PC-3 (cell line): Measurements from ENCODE around the gene PACSIN2. TPM values are rescaled to one million over a fixed set of nuclear protein-coding genes. Genes with fewer than 3 reads are reported as not detected.

Experiments used
- ATAC-seq: fragments of 200-7000 bp; cut with Tn5 transposase; 2 replicates; pipeline ENCODE4 v1.9.1; 2020; ENCODE audit warnings: mild to moderate bottlenecking, moderate library complexity
- BruUV-seq: library from RNA; stranded (reverse); fragments of 400-500 nt; replicated peaks from 2 replicates; lab custom pipeline; 2021; lab: Mats Ljungman, UMichigan
- CTCF ChIA-PET: fragments of 300-600 bp; sonication (Branson Sonifier 250); formaldehyde crosslinking; loops from one replicate; lab custom pipeline; 2022; ENCODE audit warnings: antibody characterized with exemption; lab: Charles Lee
- POLR2A ChIA-PET: fragments of 300-600 bp; sonication (Branson Sonifier 250); formaldehyde crosslinking; loops from one replicate; lab custom pipeline; 2022; ENCODE audit warnings: antibody characterized with exemption; ENCODE audit not compliant: unreplicated experiment; lab: Charles Lee
- DNase-seq: peaks from one replicate; pipeline ENCODE4 v3.0.0-alpha.2; 2015
- H2AFZ ChIP-seq: fragments of 300-600 bp; sonication (generic); 2 replicates; pipeline ENCODE4 v1.6.0; 2016; ENCODE audit warnings: antibody characterized with exemption, low read length
- H3F3A ChIP-seq: fragments of 300-600 bp; sonication (generic); one replicate; pipeline ENCODE4 v1.6.0; 2017; ENCODE audit warnings: antibody characterized with exemption, low read length, control low read depth, mild to moderate bottlenecking; ENCODE audit not compliant: unreplicated experiment
- H3K27ac ChIP-seq: fragments of 300-600 bp; sonication (generic); 2 replicates; pipeline ENCODE4 v1.5.1; 2016; ENCODE audit warnings: mild to moderate bottlenecking, low read length
- H3K27me3 ChIP-seq: fragments of 300-600 bp; sonication (generic); 2 replicates; pipeline ENCODE4 v1.6.1; 2016; ENCODE audit warnings: low read length, mixed read lengths
- H3K36me3 ChIP-seq: fragments of 300-600 bp; sonication (generic); 2 replicates; pipeline ENCODE4 v1.6.1; 2016; ENCODE audit warnings: low read depth, mixed run types, low read length, mixed read lengths
- H3K4me1 ChIP-seq: fragments of 300-600 bp; sonication (generic); 2 replicates; pipeline ENCODE4 v1.5.1; 2016; ENCODE audit warnings: low read length; ENCODE audit not compliant: insufficient read depth
- H3K4me2 ChIP-seq: fragments of 300-600 bp; sonication (generic); 2 replicates; pipeline ENCODE4 v1.6.0; 2016; ENCODE audit warnings: low read length
- H3K4me3 ChIP-seq: fragments of 300-600 bp; sonication (generic); 2 replicates; pipeline ENCODE4 v1.5.1; 2016; ENCODE audit warnings: mild to moderate bottlenecking, low read length, mixed read lengths
- H3K79me2 ChIP-seq: fragments of 300-600 bp; sonication (generic); 2 replicates; pipeline ENCODE4 v1.6.1; 2017; ENCODE audit warnings: low read length, mixed read lengths
- H3K9ac ChIP-seq: fragments of 300-600 bp; sonication (generic); 2 replicates; pipeline ENCODE4 v1.6.0; 2016; ENCODE audit warnings: mild to moderate bottlenecking, low read length
- H3K9me2 ChIP-seq: fragments of 300-600 bp; sonication (generic); replicated peaks from 2 replicates; pipeline ENCODE4 v1.6.1; 2016; ENCODE audit warnings: mixed run types, low read length, mixed read lengths
- H3K9me3 ChIP-seq: fragments of 300-600 bp; sonication (generic); 2 replicates; pipeline ENCODE4 v1.6.1; 2016; ENCODE audit warnings: low read length, mixed read lengths
- H4K20me1 ChIP-seq: fragments of 300-600 bp; sonication (generic); 2 replicates; pipeline ENCODE4 v1.6.1; 2016; ENCODE audit warnings: low read length, mixed read lengths
- EZH2 ChIP-seq: fragments of 300-600 bp; sonication (generic); IDR thresholded peaks from one replicate; pipeline ENCODE4 v1.6.1; 2017; ENCODE audit warnings: antibody characterized with exemption, mild to moderate bottlenecking, low read length; ENCODE audit not compliant: unreplicated experiment
- EZH2phosphoT487 ChIP-seq: fragments of 300-600 bp; sonication (generic); IDR thresholded peaks from 2 replicates; pipeline ENCODE4 v1.6.1; 2018; ENCODE audit warnings: mild to moderate bottlenecking, antibody characterized with exemption, low read length, borderline replicate concordance
- intact Hi-C: fragments of 100-400 bp; cut with micrococcal nuclease; formaldehyde crosslinking; loops from 2 replicates; pipeline ENCODE4 v1.9.0; 2023
- total RNA-seq: library from RNA; depleted of rRNA; stranded (reverse); fragments of >200 nt; gene quantifications from 2 replicates; pipeline ENCODE4 v1.2.3, GENCODE V29; 2014
- TF ChIP-seq, protein P1 (sequence below): fragments of 300-600 bp; sonication (generic); conservative IDR thresholded peaks from 2 replicates; pipeline ENCODE4 v1.5.1; 2017; ENCODE audit warnings: antibody characterized with exemption, low read depth, mild to moderate bottlenecking, low read length

Gene PACSIN2
- total RNA-seq, 1 experiment from 2014 or later: 25.7 TPM

DNA sequence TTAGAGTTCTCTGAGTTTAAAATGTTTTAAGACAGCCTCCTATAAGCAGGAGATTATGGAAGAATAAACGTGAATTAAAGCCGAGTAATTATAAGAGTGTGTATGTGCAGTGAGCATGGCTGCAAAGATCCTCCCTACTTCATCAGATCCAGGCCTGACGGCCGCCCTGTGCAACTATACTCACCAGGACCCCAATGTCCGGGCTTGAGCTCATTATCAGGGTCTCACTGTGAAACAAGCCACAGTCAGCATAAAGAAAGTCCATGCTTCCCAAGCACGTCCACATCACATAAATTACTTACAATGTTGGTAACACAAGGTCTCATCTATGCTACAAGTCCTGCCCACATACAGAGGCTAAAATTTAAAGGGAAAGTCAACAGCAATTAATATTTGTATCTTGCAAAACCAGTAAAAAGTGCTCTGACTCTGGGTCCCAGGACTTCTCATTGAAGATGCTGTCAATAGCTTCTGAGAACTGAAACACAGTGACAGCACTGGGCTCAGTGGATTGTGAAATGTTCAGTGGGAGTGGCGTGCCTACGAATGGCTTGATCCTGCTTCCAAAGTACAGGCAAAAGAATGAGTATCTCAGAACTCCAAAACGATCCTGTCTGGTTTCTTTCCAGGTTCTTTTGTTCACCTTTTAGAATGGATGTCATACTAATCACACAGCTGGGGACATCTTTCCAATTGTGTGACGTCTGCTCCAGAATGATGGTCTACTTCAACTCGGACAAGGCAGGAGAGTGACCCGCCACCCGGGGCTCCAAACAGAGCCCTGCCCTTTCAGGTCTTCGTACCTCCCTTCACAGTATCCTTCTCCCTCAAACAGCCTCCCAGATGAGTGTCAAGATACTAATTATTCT lies 85.7 kb downstream of the PACSIN2 start:
- intact Hi-C loops: no loop called here
- H3K9me2 ChIP-seq: no peaks in the 10 kb centered on the region
- 0 out of 2 replicates have a peak, but pooled peaks cover 7% of the 10 kb centered on the region for H4K20me1 ChIP-seq
- no peaks in the 10 kb centered on the region for H3K36me3 ChIP-seq
- ChIA-PET POLR2A (no interaction called here), CTCF (no interaction called here)
- H3K27me3 ChIP-seq: no peaks in the 10 kb centered on the region
- TF ChIP-seq EZH2 (no peak), EZH2phosphoT487 (no peak)
- TF ChIP-seq, protein P1, sequence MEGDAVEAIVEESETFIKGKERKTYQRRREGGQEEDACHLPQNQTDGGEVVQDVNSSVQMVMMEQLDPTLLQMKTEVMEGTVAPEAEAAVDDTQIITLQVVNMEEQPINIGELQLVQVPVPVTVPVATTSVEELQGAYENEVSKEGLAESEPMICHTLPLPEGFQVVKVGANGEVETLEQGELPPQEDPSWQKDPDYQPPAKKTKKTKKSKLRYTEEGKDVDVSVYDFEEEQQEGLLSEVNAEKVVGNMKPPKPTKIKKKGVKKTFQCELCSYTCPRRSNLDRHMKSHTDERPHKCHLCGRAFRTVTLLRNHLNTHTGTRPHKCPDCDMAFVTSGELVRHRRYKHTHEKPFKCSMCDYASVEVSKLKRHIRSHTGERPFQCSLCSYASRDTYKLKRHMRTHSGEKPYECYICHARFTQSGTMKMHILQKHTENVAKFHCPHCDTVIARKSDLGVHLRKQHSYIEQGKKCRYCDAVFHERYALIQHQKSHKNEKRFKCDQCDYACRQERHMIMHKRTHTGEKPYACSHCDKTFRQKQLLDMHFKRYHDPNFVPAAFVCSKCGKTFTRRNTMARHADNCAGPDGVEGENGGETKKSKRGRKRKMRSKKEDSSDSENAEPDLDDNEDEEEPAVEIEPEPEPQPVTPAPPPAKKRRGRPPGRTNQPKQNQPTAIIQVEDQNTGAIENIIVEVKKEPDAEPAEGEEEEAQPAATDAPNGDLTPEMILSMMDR: no peak
- H3K27ac ChIP-seq: no peak overlapping the region
- peaks cover 39% of the 10 kb centered on the region for H3K4me1 ChIP-seq
- ATAC-seq (no peak), DNase-seq (no peak)
- H3K4me3 ChIP-seq: no peak overlapping the region
- H3K4me2 ChIP-seq: no peak overlapping the region
- no TSS peak for BruUV-seq
- H2AFZ ChIP-seq: no peak overlapping the region
- no peak overlapping the region for H3K9ac ChIP-seq
- no peaks in the 10 kb centered on the region for H3K9me3 ChIP-seq
- H3K79me2 ChIP-seq: peaks cover 68% of the 10 kb centered on the region
- no peaks in the 10 kb centered on the region for H3F3A ChIP-seq

DNA sequence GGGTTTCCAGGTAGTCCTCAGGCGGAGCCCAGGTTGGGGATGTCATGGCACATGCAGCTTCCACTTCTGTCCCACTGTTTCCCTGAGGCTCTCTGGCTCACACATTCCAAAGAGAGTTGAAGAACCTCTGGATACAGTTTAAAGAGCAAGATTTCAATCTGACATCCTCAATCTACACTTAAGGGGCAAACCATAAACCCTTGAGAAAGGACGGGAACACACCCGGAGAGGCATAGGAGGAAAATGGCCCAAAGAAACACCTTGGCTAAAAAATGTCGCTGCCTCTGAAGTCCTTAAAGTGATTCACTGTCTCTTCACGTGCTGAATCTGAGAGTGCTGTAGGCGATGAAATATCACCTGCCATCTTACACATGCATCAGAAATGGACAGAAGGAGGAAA lies 87.0 kb downstream of the PACSIN2 start:
- BruUV-seq: no TSS peak
- Histone ChIP-seq H3K27ac (no peak overlapping the region), H3F3A (no peaks in the 10 kb centered on the region), H3K79me2 (peaks cover 63% of the 10 kb centered on the region), H3K4me3 (no peak overlapping the region), H2AFZ (no peak overlapping the region), H3K27me3 (no peaks in the 10 kb centered on the region), H3K9me2 (no peaks in the 10 kb centered on the region), H3K4me1 (peaks cover 27% of the 10 kb centered on the region), H3K9me3 (no peaks in the 10 kb centered on the region), H3K4me2 (no peak overlapping the region), H4K20me1 (0 out of 2 replicates have a peak, but pooled peaks cover 7% of the 10 kb centered on the region), H3K36me3 (no peaks in the 10 kb centered on the region), H3K9ac (no peak overlapping the region)
- intact Hi-C loops: no loop called here
- CTCF ChIA-PET: no interaction called here
- ATAC-seq (no peak), DNase-seq (no peak)
- POLR2A ChIA-PET: no interaction called here
- TF ChIP-seq, protein P1: no peak
- TF ChIP-seq EZH2phosphoT487: no peak

DNA sequence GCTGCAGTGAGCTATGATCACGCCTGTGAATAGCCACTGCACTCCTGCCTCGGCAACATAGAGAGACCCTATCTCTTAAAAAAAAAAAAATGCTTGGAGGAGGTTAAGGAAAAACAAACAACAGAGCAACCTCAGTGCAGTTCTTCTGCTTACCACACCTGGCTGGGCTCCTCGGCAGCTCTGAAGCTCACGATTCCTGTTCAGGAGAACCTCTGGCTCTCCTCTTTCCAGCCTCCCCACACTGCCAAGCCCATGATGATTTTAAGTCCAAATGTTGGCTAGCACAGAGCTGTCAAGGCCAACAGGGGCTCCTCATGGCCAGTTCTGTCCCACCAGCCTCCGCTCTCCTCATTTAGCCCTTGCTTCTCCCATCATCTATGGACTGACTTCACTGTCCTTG lies 88.2 kb downstream of the PACSIN2 start:
- Histone ChIP-seq H3K4me2 (no peak overlapping the region), H3K27ac (no peak overlapping the region), H3K27me3 (no peaks in the 10 kb centered on the region), H3K4me3 (no peak overlapping the region), H2AFZ (no peak overlapping the region), H3K79me2 (peaks cover 59% of the 10 kb centered on the region), H3K36me3 (no peaks in the 10 kb centered on the region), H3K9me2 (no peaks in the 10 kb centered on the region), H3K9me3 (no peaks in the 10 kb centered on the region), H4K20me1 (0 out of 2 replicates have a peak, but pooled peaks cover 11% of the 10 kb centered on the region), H3F3A (no peaks in the 10 kb centered on the region), H3K4me1 (peaks cover 33% of the 10 kb centered on the region), H3K9ac (no peak overlapping the region)
- TF ChIP-seq EZH2phosphoT487 (no peak), EZH2 (no peak)
- TF ChIP-seq, protein P1: no peak
- ATAC-seq (no peak), DNase-seq (no peak)
- intact Hi-C loops: no loop called here
- no TSS peak for BruUV-seq
- ChIA-PET CTCF (interaction anchor here (0.6 kb wide), 1 partner anchor 176 kb away, joined by 16 read pairs; no protein-coding TSS in a partner anchor), POLR2A (no interaction called here)
